Measurements from ENCODE around the gene IRF4.
"Not testable (repeated sequence)": the region's sequence is repeated elsewhere in the genome, so short reads cannot be mapped to it uniquely, and the experiment has no call there.

Gene IRF4

GRCh38 chr6:423055-423798, 31.7 kb downstream of the IRF4 start:
- TF ChIP-seq MAX (IDR thresholded peaks at IDR 0.05; ENCODE audit: low read depth, low read length), result no peak
- TF ChIP-seq CTCF (IDR thresholded peaks at IDR 0.05; ENCODE audit: low read depth, low read length), result no peak
- no peak for TF ChIP-seq POLR2A (IDR thresholded peaks at IDR 0.05; ENCODE audit: extremely low read depth, insufficient read length)
- TF ChIP-seq MYC (IDR thresholded peaks at IDR 0.05; ENCODE audit: low read depth, low read length), result no peak
- DNase-seq (ENCODE audit: low read depth), result peak; percentile 28
- peak overlapping the region; percentile 43 for H3K4me3 ChIP-seq (ENCODE audit: low read depth, low read length)

GRCh38 chr6:423799-424345, 32.3 kb downstream of the IRF4 start:
- DNase-seq (ENCODE audit: low read depth), result peak; percentile 81
- TF ChIP-seq MYC (IDR thresholded peaks at IDR 0.05; ENCODE audit: low read depth, low read length), result no peak
- TF ChIP-seq POLR2A (IDR thresholded peaks at IDR 0.05; ENCODE audit: extremely low read depth, insufficient read length), result no peak
- TF ChIP-seq CTCF (IDR thresholded peaks at IDR 0.05; ENCODE audit: low read depth, low read length), result no peak
- no peak for TF ChIP-seq MAX (IDR thresholded peaks at IDR 0.05; ENCODE audit: low read depth, low read length)
- peak overlapping the region; percentile 43 for H3K4me3 ChIP-seq (ENCODE audit: low read depth, low read length)

- peak; percentile 93 for DNase-seq (ENCODE audit: low read depth)
- no peak for TF ChIP-seq POLR2A (IDR thresholded peaks at IDR 0.05; ENCODE audit: extremely low read depth, insufficient read length)
- TF ChIP-seq MAX (IDR thresholded peaks at IDR 0.05; ENCODE audit: low read depth, low read length), result no peak
- peak; percentile 32 for TF ChIP-seq CTCF (IDR thresholded peaks at IDR 0.05; ENCODE audit: low read depth, low read length)
- no peak for TF ChIP-seq MYC (IDR thresholded peaks at IDR 0.05; ENCODE audit: low read depth, low read length)
- peak overlapping the region; percentile 60 for H3K4me3 ChIP-seq (ENCODE audit: low read depth, low read length)
Measured at GRCh38 chr6:424741-425417, 33.3 kb downstream of the IRF4 start.

GRCh38 chr6:425418-425788, 33.9 kb downstream of the IRF4 start:
- peak overlapping the region; percentile 60 for H3K4me3 ChIP-seq (ENCODE audit: low read depth, low read length)
- not testable (repeated sequence) for DNase-seq (ENCODE audit: low read depth)

GRCh38 chr6:426198-426738, 34.7 kb downstream of the IRF4 start:
- DNase-seq (ENCODE audit: low read depth); H3K4me3 ChIP-seq (ENCODE audit: low read depth, low read length): not testable (repeated sequence)

- DNase-seq (ENCODE audit: low read depth), result peak; percentile 64
- H3K4me3 ChIP-seq (ENCODE audit: low read depth, low read length), result no peak overlapping the region
- TF ChIP-seq MYC (IDR thresholded peaks at IDR 0.05; ENCODE audit: low read depth, low read length) (no peak), MAX (IDR thresholded peaks at IDR 0.05; ENCODE audit: low read depth, low read length) (no peak), CTCF (IDR thresholded peaks at IDR 0.05; ENCODE audit: low read depth, low read length) (no peak), POLR2A (IDR thresholded peaks at IDR 0.05; ENCODE audit: extremely low read depth, insufficient read length) (no peak)
Measured at GRCh38 chr6:428047-428603, 36.6 kb downstream of the IRF4 start.

All from NB4 (cell line).